NB4 (cell line): ENCODE data around the gene DMTF1.

Experiments
- CTCF ChIP-seq: IDR thresholded peaks from one replicate; pipeline ENCODE4 v1.5.1; 2012; ENCODE audit warnings: low read depth, low read length
- POLR2A ChIP-seq: IDR thresholded peaks from 2 replicates; pipeline ENCODE4 v1.6.1; 2011; ENCODE audit warnings: mild to moderate bottlenecking; ENCODE audit not compliant: insufficient read length; ENCODE audit errors: extremely low read depth

GRCh38 chr7:87154166-87154565 lies 1.9 kb downstream of the DMTF1 start:
- TF ChIP-seq POLR2A (no peak), CTCF (no peak)
